Brain microvascular endothelial cell (primary cell): ENCODE measurements around the gene FAM76A.

ENCODE experiments used
- DNase-seq: peaks from one replicate; pipeline ENCODE4 v3.0.0-alpha.2; 2020
- H3K27ac ChIP-seq: fragments of 250-450 bp; sonication (Bioruptor Pico); 2 replicates; pipeline ENCODE4 v1.5.1; 2020; ENCODE audit warnings: mild to moderate bottlenecking, moderate library complexity
- H3K27me3 ChIP-seq: fragments of 250-450 bp; sonication (Bioruptor Pico); replicated peaks from 2 replicates; pipeline ENCODE4 v1.5.1; 2020; ENCODE audit warnings: mild to moderate bottlenecking
- H3K36me3 ChIP-seq: fragments of 250-450 bp; sonication (Bioruptor Pico); replicated peaks from 2 replicates; pipeline ENCODE4 v1.5.1; 2020; ENCODE audit warnings: mild to moderate bottlenecking
- H3K4me3 ChIP-seq: 2 replicates; pipeline ENCODE4 v1.5.1; 2011; ENCODE audit warnings: low read depth, mild to moderate bottlenecking, control low read depth, low read length, moderate library complexity
- in situ Hi-C: cut with HindIII; loops from 2 replicates; pipeline ENCODE4 v1.10.0; 2017; ENCODE audit warnings: low sequenced_read_pairs, low pct_ligation_motif_present
- TF ChIP-seq, protein P1 (sequence below): IDR thresholded peaks from 2 replicates; pipeline ENCODE4 v1.5.1; 2011; ENCODE audit warnings: low read depth, mild to moderate bottlenecking, moderate library complexity, low read length, control low read depth, inconsistent platforms; ENCODE audit errors: missing control alignments

Gene FAM76A

DNA sequence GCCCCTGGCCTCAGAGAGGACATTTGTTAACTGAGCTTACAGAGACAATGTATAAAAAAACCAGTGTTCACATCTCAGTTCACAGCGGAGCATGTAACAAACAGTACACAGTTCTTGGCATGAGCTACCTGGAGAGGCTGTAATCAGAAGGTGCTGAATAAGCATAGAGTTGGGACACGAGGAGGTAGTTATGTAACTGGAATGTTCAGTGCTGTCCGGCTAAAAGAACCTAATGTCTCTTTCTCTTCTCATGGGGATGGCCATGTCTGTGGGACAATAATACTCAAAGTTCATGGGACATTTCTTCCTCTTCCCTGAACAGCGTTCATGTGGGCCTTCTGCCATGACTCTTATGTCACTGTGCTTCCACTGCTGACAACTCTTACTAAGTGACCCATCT is 30.1 kb downstream of the FAM76A start:
- no peak for DNase-seq
- peaks cover 10% of the 10 kb centered on the region for H3K36me3 ChIP-seq
- no peaks in the 10 kb centered on the region for H3K27me3 ChIP-seq
- no peak overlapping the region for H3K4me3 ChIP-seq
- TF ChIP-seq, protein P1, sequence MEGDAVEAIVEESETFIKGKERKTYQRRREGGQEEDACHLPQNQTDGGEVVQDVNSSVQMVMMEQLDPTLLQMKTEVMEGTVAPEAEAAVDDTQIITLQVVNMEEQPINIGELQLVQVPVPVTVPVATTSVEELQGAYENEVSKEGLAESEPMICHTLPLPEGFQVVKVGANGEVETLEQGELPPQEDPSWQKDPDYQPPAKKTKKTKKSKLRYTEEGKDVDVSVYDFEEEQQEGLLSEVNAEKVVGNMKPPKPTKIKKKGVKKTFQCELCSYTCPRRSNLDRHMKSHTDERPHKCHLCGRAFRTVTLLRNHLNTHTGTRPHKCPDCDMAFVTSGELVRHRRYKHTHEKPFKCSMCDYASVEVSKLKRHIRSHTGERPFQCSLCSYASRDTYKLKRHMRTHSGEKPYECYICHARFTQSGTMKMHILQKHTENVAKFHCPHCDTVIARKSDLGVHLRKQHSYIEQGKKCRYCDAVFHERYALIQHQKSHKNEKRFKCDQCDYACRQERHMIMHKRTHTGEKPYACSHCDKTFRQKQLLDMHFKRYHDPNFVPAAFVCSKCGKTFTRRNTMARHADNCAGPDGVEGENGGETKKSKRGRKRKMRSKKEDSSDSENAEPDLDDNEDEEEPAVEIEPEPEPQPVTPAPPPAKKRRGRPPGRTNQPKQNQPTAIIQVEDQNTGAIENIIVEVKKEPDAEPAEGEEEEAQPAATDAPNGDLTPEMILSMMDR: no peak
- H3K27ac ChIP-seq: no peak overlapping the region
- in situ Hi-C loops: no loop called here

DNA sequence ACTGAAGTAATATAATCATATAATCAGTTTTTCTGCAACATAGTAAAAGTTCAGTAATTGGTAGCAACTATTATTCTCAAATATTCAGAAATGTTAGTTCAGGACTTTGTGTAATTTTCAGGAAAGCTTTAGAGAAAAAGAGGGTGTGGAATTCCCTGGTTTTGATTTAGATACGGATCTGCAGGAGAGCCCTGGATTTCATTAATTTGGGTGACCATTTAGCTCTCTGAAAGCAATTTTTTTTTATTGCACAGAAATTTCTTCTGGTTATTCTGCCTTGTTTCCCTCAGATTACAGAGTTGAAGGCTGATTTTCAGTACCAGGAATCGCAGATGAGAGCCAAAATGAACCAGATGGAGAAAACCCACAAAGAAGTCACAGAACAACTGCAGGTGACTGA is 33.5 kb downstream of the FAM76A start:
- no peak overlapping the region for H3K27ac ChIP-seq
- peaks cover 10% of the 10 kb centered on the region for H3K36me3 ChIP-seq
- no peaks in the 10 kb centered on the region for H3K27me3 ChIP-seq
- TF ChIP-seq, protein P1: no peak
- in situ Hi-C loops: no loop called here
- DNase-seq: no peak
- no peak overlapping the region for H3K4me3 ChIP-seq

DNA sequence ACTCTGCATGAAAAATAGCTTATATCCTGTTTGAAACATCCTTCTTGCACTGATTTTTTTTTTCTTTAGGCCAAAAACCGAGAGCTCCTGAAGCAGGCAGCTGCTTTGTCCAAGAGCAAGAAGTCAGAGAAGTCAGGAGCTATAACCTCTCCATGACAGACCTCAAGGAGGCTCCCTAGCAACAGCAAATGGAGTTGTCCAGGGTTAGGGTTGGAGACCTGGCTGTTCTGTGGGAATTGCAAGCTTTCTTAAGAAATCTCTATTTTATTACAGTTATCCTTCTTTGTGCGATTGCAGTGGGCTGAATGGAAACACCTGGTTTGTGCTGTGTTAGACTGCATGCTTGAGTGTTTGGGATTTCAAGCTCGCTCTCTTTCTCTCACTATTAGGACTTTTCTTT is 34.7 kb downstream of the FAM76A start:
- no peak overlapping the region for H3K27ac ChIP-seq
- no peaks in the 10 kb centered on the region for H3K27me3 ChIP-seq
- DNase-seq: no peak
- H3K4me3 ChIP-seq: no peak overlapping the region
- TF ChIP-seq, protein P1: no peak
- peaks cover 7% of the 10 kb centered on the region for H3K36me3 ChIP-seq
- in situ Hi-C loops: no loop called here

DNA sequence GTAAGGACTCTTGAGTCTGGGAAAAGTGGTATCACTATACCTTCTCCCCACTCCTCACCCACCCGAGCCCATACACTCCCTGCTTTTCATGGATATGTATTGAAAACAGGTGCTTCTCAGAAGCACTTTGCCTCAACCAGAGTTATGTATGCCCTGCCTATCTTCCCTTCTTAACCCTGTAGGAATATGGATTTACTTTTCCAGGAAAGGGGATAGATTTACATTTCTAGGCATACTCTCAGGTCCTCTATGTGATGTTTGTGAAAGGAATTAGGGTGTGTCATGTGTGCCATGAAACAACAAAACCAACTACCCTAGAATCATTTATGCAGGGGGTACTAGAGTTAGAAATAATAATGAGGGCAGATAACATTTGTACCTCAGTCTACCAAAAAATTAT is 36.3 kb downstream of the FAM76A start:
- H3K36me3 ChIP-seq: peaks cover 3% of the 10 kb centered on the region
- no peak overlapping the region for H3K27ac ChIP-seq
- H3K4me3 ChIP-seq: no peak overlapping the region
- H3K27me3 ChIP-seq: no peaks in the 10 kb centered on the region
- in situ Hi-C loops: no loop called here
- TF ChIP-seq, protein P1: no peak
- DNase-seq: no peak

- Histone ChIP-seq H3K27me3 (no peaks in the 10 kb centered on the region), H3K36me3 (peaks cover 3% of the 10 kb centered on the region), H3K4me3 (no peak overlapping the region), H3K27ac (no peak overlapping the region)
- DNase-seq: no peak
- TF ChIP-seq, protein P1: no peak
- in situ Hi-C loops: no loop called here
Measured at GRCh38 chr1:27763358-27763757, 37.6 kb downstream of the FAM76A start.

- in situ Hi-C loops: no loop called here
- H3K36me3 ChIP-seq: no peaks in the 10 kb centered on the region
- H3K27ac ChIP-seq: no peak overlapping the region
- no peak for DNase-seq
- TF ChIP-seq, protein P1: no peak
- no peaks in the 10 kb centered on the region for H3K27me3 ChIP-seq
- no peak overlapping the region for H3K4me3 ChIP-seq
Measured at GRCh38 chr1:27770293-27770830, 44.6 kb downstream of the FAM76A start.
